Fibroblast of lung (primary cell): ENCODE results near the gene SGCA.

Experiments
- CTCF ChIP-seq, 2 donors: IDR thresholded peaks in 1 of 2; conservative IDR thresholded peaks in 1 of 2; 1 replicate in 1 of 2; 2 replicates in 1 of 2; pipeline ENCODE4 v1.5.1; 2011 to 2012; ENCODE audit warnings: low read length in 2 of 2, control low read depth in 1 of 2, inconsistent platforms in 1 of 2, low read depth in 1 of 2, mild to moderate bottlenecking in 1 of 2
- EZH2 ChIP-seq: IDR thresholded peaks from 2 replicates; pipeline ENCODE4 v1.5.1; 2012; ENCODE audit warnings: low read length, control low read depth, mild to moderate bottlenecking; ENCODE audit errors: missing control alignments

- TF ChIP-seq CTCF (conservative IDR thresholded peaks at IDR 0.05 in 1 of 2, IDR thresholded peaks at IDR 0.05 in 1 of 2; ENCODE audit: low read depth in 1 of 2, low read length in 2 of 2) (no peak), EZH2 (no peak)
Measured at GRCh38 chr17:50130559-50131305, 35.1 kb upstream of the SGCA start.
